ENCODE measurements around the gene NDFIP1.

Gene NDFIP1

DNA sequence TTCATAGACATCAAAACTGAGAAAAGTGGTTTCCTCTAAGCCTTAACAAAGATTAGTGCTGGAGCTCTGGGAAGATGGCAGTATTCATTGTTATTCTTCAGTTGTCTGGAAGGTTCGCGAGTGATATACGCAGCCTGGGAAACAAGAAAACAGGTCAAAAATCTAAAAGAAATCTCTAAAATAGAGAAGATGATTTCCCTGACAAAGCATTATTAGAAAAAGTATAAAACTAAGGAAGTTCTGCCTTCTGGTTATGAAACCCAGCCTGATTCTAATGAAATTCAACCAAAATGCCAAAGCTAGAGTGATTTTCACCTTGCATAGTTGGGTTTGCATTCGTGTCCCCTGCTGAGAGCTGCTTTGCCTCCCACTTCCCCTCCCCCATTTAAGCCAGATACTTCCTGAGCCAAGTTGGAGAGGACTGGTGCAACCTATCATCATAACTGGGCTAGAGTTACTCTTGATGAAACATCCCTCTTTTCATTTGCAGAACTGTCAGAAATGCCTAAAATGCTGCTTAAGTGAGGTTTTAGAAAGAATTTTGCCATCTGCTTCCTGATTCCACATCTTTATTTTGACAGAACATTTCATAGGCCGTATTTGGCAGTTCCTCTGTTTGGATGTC, 48.4 kb downstream of the NDFIP1 start:
- TF ChIP-seq, protein P1, sequence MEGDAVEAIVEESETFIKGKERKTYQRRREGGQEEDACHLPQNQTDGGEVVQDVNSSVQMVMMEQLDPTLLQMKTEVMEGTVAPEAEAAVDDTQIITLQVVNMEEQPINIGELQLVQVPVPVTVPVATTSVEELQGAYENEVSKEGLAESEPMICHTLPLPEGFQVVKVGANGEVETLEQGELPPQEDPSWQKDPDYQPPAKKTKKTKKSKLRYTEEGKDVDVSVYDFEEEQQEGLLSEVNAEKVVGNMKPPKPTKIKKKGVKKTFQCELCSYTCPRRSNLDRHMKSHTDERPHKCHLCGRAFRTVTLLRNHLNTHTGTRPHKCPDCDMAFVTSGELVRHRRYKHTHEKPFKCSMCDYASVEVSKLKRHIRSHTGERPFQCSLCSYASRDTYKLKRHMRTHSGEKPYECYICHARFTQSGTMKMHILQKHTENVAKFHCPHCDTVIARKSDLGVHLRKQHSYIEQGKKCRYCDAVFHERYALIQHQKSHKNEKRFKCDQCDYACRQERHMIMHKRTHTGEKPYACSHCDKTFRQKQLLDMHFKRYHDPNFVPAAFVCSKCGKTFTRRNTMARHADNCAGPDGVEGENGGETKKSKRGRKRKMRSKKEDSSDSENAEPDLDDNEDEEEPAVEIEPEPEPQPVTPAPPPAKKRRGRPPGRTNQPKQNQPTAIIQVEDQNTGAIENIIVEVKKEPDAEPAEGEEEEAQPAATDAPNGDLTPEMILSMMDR (IDR thresholded peaks at IDR 0.05; ENCODE audit: low read depth, low read length), result no peak
- no peak for DNase-seq (ENCODE audit: extremely low read depth, low read depth)

DNA sequence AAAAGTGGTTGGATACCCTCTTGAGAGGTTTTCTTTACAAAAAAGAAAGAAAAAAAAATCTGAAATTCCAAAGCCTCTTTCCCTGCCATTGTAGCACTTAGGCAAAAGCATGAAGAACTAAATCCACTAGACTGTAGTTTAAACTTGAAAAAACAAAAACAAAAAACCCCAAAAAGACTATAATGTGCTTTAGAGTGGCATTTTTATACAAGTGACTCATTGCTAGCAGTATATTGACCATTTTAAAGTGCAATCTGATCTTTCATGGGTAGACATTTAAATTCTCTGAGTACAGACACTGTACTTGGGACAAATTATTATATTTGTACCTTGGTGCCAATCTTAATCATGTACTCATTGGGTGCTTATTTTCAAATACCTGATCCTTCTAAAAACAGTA, 50.8 kb downstream of the NDFIP1 start:
- no peak for DNase-seq (ENCODE audit: extremely low read depth, low read depth)
- TF ChIP-seq, protein P1 (IDR thresholded peaks at IDR 0.05; ENCODE audit: low read depth, low read length), result no peak

DNA sequence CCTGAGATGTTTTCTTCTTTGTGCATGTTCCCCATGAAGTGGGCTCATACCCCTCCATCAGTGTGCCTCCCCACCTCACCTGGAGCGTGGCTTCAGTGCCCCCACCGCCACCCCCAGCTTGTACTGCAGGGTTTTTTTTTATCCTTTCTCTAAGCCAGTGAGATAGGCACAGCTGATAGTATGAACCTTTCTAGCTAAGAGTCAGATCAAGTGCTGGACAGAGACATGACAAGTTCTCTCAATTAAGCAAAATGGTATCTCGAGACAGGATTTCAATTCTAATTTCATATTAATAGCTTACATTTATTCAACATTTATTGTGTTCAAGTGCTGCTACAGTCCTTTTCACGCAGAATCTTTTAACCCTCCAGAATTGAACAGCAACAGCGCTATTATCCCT, 55.7 kb downstream of the NDFIP1 start:
- DNase-seq (ENCODE audit: extremely low read depth, low read depth), result no peak
- TF ChIP-seq, protein P1 (IDR thresholded peaks at IDR 0.05; ENCODE audit: low read depth, low read length), result no peak

DNA sequence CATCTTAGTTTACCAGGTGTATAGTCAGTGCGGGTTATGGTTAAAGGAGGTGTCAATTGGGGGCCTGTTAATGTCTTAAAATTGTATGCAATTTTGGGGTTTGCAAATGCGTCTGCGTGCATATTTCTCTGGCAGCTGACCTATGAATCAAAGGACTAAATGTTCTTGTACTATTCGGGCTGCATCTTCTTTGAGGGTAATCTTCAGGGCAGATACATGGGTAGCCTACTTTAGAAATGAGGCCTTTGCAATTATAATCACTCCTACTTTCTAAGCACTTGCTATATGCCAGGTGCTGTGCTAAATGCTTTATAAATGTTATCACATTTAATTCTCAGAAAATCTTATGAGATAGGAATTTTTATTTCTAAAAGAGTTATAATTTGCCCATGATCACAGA, 58.2 kb downstream of the NDFIP1 start:
- DNase-seq (ENCODE audit: extremely low read depth, low read depth), result no peak

DNA sequence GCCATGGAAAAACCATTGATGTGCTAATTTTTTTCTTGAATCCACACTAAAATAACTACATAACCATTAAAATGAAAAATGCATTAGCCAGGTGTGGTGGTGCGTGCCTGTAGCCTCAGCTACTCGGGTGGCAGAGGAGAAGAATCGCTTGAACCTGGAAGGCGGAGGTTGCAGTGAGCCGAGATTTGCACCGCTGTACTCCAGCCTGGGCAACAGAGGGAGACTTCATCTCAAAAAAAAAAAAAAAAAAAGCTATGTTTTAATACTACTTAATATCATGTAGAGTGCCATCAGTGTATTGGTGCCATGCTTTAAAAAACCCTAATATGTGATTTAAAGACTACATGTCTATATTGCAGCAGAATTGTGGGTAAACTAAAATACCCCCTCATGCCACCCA, 58.9 kb downstream of the NDFIP1 start:
- TF ChIP-seq, protein P1 (IDR thresholded peaks at IDR 0.05; ENCODE audit: low read depth, low read length), result no peak; the same call in 1 of the 2 replicates
- DNase-seq (ENCODE audit: extremely low read depth, low read depth), result no peak

More for the DNA sequence above, 58.2 kb downstream of the NDFIP1 start:
- TF ChIP-seq, protein P1 (IDR thresholded peaks at IDR 0.05; ENCODE audit: low read depth, low read length), result no peak

DNA sequence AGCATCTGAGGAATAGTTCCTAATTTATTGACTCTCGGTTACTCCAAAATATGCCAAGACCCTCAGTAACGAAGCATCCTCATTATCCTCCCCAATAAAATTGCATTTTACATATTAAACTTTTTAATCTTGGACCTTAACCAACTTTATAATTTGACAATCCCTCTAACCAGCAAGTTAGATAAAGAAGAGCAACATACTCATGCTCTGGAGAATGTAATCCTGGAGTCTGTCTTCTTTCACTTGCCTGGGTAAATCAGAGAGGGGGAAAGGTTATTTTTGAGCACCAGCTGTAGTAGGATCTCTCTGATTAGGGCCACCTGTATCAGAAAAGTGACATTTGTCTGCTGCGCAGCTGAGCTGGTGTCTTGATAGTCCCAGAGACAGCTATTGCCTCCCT, 59.8 kb downstream of the NDFIP1 start:
- DNase-seq (ENCODE audit: extremely low read depth, low read depth), result no peak
- TF ChIP-seq, protein P1 (IDR thresholded peaks at IDR 0.05; ENCODE audit: low read depth, low read length), result no peak

DNA sequence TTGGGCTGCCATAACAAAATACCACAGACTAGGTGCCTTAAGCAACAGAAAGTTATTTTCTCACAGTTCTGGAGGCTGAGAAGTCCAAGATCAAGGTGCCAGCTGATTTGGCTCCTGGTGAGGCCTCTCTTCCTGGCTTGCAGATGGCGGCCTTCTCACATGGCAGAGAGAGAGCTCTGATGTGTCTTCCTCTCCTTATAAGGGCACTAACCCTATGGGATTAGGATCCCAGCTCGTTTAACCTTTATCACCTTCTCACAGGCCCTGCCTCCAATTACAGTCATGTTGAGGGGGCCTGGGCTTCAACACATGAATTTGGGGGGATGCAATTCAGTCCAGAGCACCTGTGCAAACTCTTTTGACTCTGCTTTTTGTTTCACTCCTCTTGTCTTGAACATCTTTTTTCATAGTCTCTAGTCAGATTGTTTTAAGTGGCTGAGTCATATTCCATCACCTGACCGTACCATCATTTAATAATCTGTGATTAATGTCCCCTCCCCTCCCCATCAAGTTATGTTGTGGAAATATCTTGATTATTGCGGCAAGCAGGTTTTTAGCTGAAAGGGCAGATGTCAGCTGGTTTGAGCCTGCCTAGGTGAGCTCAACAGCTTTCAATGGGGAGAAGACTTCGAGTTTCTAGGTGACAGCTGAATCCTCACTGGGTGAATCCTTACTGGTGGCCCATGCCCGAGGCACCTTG, 61.8 kb downstream of the NDFIP1 start:
- DNase-seq (ENCODE audit: extremely low read depth, low read depth), result no peak

More for the DNA sequence above, 61.8 kb downstream of the NDFIP1 start:
- TF ChIP-seq, protein P1 (IDR thresholded peaks at IDR 0.05; ENCODE audit: low read depth, low read length), result no peak

Measured in AG09319 (cell line).